HCEC 1CT (cell line): Measurements from ENCODE around the gene MIR17HG.
"Not testable (repeated sequence)": the region's sequence is repeated elsewhere in the genome, so short reads cannot be mapped to it uniquely, and the experiment has no call there.

Experiments
- DNase-seq: peaks from one replicate; pipeline ENCODE4 v3.0.0-alpha.2; 2017

MIR17HG gene

GRCh38 chr13:91347996-91348905 lies 764 bp downstream of the MIR17HG start:
- peak; percentile 55 for DNase-seq

- peak; percentile 86 for DNase-seq
These were observed 1.5 kb downstream of the MIR17HG start for GRCh38 chr13:91348906-91349435.

GRCh38 chr13:91349992-91350911 lies 2.8 kb downstream of the MIR17HG start:
- no peak for DNase-seq

GRCh38 chr13:91351123-91351522 lies 3.6 kb downstream of the MIR17HG start:
- DNase-seq, result no peak

GRCh38 chr13:91351980-91352379 lies 4.5 kb downstream of the MIR17HG start:
- no peak for DNase-seq

GRCh38 chr13:91352891-91353290 lies 5.4 kb downstream of the MIR17HG start:
- not testable (repeated sequence) for DNase-seq

- no peak for DNase-seq
These were observed 6.0 kb downstream of the MIR17HG start for GRCh38 chr13:91353494-91353893.

GRCh38 chr13:91355099-91355825 lies 7.8 kb downstream of the MIR17HG start:
- DNase-seq, result no peak

- DNase-seq, result no peak
These were observed 8.6 kb downstream of the MIR17HG start for GRCh38 chr13:91355826-91356710.

- no peak for DNase-seq
These were observed 9.6 kb downstream of the MIR17HG start for GRCh38 chr13:91356919-91357612.

- DNase-seq, result peak; percentile 13
These were observed 10.3 kb downstream of the MIR17HG start for GRCh38 chr13:91357613-91358386.

GRCh38 chr13:91358387-91358782 lies 10.9 kb downstream of the MIR17HG start:
- DNase-seq, result no peak

- no peak for DNase-seq
These were observed 11.6 kb downstream of the MIR17HG start for GRCh38 chr13:91359111-91359510.

GRCh38 chr13:91359631-91360030 lies 12.1 kb downstream of the MIR17HG start:
- no peak for DNase-seq

GRCh38 chr13:91360246-91360751 lies 12.8 kb downstream of the MIR17HG start:
- no peak for DNase-seq

- no peak for DNase-seq
These were observed 14.3 kb downstream of the MIR17HG start for GRCh38 chr13:91361755-91362271.

- DNase-seq, result no peak
These were observed 15.4 kb downstream of the MIR17HG start for GRCh38 chr13:91362908-91363307.

GRCh38 chr13:91368101-91368500 lies 20.6 kb downstream of the MIR17HG start:
- no peak for DNase-seq

GRCh38 chr13:91368676-91369440 lies 21.4 kb downstream of the MIR17HG start:
- DNase-seq, result no peak
